Astrocyte of the spinal cord (primary cell): ENCODE results near the gene LSR.

ENCODE experiments used
- DNase-seq: peaks from one replicate; pipeline ENCODE4 v3.0.0; 2011; ENCODE audit warnings: low read depth, low spot score
- H3K4me3 ChIP-seq: 2 replicates; pipeline ENCODE4 v1.5.1; 2011; ENCODE audit warnings: low read depth, mild to moderate bottlenecking, low read length, moderate library complexity
- in situ Hi-C: cut with HindIII; loops from 2 replicates; pipeline ENCODE4 v1.10.0; 2017; ENCODE audit warnings: low sequenced_read_pairs
- TF ChIP-seq, protein P1 (sequence below): IDR thresholded peaks from 2 replicates; pipeline ENCODE4 v1.5.1; 2012; ENCODE audit warnings: low read depth, mild to moderate bottlenecking, low read length, inconsistent platforms

Gene LSR

DNA sequence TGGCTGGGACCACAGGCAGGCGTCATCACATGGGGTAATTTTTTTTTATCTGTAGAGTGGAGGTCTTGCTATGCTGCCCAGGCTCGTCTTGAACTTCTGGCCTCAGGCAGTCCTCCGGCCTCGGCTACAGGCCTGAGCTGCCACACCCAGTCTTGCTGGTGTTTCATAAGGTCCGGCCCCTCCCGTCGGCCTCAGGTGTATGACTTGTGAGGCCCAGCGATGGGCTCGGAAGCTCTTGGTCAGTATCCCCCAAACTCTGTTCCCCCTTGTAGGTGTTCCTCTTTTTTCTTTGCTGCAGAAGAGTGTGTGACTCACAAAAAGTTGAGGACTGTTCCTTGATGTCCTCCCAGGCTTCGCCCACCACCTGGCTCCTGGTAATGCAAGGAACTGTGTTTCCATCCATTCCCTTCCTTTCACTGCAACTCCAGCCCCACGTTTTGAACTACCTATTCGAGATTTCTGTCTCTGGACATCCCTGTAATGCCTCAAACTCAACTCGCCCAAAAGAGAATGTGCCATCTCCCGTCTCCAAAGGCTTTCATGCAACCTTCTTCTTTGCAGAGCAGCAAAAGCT lies 25.0 kb downstream of the LSR start:
- H3K4me3 ChIP-seq, result no peak overlapping the region
- in situ Hi-C loops, result no loop called here
- TF ChIP-seq, protein P1, sequence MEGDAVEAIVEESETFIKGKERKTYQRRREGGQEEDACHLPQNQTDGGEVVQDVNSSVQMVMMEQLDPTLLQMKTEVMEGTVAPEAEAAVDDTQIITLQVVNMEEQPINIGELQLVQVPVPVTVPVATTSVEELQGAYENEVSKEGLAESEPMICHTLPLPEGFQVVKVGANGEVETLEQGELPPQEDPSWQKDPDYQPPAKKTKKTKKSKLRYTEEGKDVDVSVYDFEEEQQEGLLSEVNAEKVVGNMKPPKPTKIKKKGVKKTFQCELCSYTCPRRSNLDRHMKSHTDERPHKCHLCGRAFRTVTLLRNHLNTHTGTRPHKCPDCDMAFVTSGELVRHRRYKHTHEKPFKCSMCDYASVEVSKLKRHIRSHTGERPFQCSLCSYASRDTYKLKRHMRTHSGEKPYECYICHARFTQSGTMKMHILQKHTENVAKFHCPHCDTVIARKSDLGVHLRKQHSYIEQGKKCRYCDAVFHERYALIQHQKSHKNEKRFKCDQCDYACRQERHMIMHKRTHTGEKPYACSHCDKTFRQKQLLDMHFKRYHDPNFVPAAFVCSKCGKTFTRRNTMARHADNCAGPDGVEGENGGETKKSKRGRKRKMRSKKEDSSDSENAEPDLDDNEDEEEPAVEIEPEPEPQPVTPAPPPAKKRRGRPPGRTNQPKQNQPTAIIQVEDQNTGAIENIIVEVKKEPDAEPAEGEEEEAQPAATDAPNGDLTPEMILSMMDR, result no peak
- no peak for DNase-seq

DNA sequence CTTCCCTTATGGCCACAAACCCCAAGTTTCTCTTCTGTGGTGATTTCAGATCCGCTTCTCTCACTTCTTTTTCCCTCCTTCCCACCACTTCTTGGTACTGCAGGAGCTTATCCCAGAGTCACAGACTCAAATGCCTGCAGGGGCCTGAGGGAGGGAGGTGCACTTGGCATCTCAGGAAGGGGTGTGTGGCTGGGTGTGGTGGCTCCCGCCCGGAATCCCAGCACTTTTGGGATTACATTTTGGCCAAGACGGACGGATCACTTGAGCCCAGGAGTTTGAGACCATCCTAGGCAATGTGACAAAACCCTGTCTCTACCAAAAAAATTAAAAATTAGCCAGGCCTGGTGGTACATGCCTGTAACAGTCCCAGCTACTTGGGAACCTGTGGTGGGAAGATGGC lies 25.5 kb downstream of the LSR start:
- DNase-seq, result no peak
- TF ChIP-seq, protein P1, result no peak
- H3K4me3 ChIP-seq, result no peak overlapping the region
- in situ Hi-C loops, result no loop called here

DNA sequence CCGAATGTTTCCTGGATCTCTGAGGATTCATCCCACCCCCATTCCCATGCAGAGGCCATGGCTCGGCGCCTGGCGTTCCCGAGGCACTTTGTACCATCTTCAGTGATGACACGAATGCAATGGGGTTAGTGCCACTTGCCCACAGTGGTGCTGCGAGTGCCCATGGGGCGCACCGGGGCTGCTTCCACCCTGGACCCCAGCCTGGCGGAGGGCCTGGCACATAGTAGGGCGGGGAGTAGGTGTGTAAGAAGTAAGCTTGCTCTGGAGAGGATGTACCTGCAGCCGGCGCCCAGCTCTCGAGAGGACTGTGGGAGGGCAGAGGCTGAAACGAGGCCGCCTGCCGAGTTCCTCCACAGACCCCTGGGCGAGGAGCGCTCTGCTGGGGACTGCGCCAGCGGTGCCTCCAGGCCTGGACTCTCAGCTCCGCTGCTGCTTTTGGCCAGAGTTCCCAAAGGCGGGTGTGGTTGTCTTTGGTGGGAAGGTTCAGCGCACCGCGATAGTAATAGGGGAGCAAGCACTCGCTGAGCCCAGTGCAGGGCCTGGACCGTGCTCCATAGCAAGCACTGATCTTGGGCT lies 28.0 kb downstream of the LSR start:
- DNase-seq, result no peak
- in situ Hi-C loops, result no loop called here
- TF ChIP-seq, protein P1, result no peak
- no peak overlapping the region for H3K4me3 ChIP-seq

GRCh38 chr19:35278578-35279284 lies 29.9 kb downstream of the LSR start:
- no peak for DNase-seq
- TF ChIP-seq, protein P1, result no peak
- no peak overlapping the region for H3K4me3 ChIP-seq
- in situ Hi-C loops, result no loop called here

DNA sequence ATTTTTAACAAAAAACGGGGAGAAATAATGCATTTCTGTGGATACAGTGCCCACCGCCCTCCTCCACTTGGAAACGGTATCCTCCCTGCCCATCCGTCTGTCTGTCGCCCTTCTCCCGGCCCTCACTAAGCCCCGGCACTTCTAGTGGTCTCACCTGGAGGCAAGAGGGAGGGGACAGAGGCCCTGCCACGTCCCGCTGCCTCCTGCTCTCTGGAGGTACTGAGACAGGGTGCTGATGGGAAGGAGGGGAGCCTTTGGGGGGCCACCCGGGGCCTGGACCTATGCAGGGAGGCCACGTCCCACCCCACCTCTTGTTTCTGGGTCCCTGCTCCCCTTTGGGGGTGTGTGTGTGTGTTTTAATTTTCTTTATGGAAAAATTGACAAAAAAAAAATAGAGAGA lies 30.6 kb downstream of the LSR start:
- TF ChIP-seq, protein P1, result no peak
- in situ Hi-C loops, result no loop called here
- no peak overlapping the region for H3K4me3 ChIP-seq

DNA sequence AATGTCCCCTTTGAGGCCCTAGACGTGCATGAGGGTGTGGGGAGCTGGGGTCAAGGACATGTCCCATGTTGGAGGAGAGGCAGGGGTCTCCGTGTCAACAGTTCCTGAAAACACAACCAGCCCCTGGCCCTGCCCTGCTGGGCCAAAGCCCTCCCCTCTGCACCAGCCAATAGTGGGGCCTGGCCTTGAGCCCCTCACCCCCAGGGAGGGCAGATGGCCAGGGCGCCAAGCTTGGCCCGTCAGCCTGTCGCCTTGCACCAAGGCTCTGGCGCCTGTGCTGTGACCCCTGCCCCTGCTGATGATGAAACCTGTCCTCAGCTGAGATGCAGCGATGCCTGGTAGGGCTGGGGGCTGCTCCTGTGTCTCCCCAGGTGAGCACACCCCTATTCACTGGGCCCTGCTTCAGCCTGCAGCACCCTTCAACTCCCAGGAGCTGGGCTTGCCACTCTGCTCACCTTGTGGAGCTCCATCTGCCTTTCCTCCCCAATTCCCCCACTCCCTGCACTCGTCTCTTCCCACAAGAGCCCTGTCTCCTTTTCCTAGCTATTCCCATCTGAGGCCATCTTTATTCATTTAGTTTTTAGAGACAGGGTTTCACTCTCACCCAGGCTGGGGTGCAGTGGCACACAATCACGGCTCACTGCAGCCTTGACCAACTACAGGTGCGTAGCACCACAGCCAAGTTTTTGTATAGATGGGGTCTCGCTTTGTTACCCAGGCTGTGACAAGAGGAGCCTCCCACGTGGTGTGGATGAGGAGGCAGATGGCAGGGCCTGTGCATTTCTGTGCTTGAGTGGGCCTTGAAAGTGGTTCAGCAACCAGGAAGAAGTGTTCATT lies 31.4 kb downstream of the LSR start:
- no peak overlapping the region for H3K4me3 ChIP-seq
- DNase-seq, result no peak
- in situ Hi-C loops, result no loop called here
- TF ChIP-seq, protein P1, result no peak

More for the DNA sequence above, 30.6 kb downstream of the LSR start:
- no peak for DNase-seq
